ENCODE data around the gene FBXL16.

DNA sequence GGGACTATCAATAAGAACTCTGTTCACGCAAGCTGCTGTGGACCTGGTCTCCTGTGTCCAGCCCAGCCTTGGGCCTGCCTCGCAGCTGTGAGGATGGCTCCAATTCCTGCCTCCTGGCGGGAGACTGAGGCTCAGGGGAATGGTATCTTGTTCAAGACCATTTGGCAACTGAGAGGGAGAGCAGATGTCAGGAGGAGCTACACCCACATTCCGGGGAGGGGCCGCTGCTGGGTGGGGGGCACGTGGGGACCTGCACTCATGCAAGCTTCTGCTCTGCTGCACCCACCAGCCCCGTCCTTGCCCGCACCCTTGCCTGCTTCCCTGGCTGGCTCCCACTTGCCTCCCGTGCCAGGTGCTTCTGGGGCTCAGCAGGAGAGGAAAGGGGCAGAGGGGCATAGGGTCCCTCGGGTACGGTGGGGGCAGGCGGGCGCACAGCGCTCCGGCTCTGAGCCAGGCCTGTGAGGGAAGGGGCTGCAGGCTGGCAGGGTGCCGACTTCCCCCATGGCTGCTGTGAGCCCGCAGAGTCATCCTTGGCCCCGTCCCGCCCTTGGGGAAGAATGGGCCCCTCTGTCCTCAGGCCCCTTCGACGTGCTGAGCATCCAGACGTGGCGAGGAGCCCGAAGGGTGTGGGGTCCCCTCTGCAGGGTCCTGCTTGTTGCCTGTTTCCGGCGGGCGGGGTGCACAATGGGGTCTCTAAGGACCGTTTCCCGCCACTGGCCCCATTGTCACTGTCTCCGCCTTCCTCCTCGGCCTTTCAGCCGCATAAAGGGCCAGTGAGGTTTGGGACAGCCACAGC is 12.0 kb upstream of the FBXL16 start:
- TF ChIP-seq CTCF (IDR thresholded peaks at IDR 0.05) (no peak), POLR2A (IDR thresholded peaks at IDR 0.05) (no peak)
